ENCODE data around the gene WTIP. TPM values are rescaled to one million over a fixed set of nuclear protein-coding genes. Genes with fewer than 3 reads are reported as not detected.

Gene WTIP
- total RNA-seq, 4 donors from 2014 or later, result 14.1 to 22.1 (median 16.7) TPM

GRCh38 chr19:34559045-34559444 lies 77.5 kb downstream of the WTIP start:
- Histone ChIP-seq H3K4me3 (replicated peaks in 1 of 3) (no peak overlapping the region), H3K4me1 (no peaks in the 10 kb centered on the region), H3K36me3 (no peaks in the 10 kb centered on the region), H3K27ac (no peak overlapping the region), H3K9me3 (no peaks in the 10 kb centered on the region), H3K27me3 (no peaks in the 10 kb centered on the region)
- DNase-seq, result no peak
- TF ChIP-seq POLR2A (IDR thresholded peaks at IDR 0.05), result no peak
- TF ChIP-seq CTCF (IDR thresholded peaks at IDR 0.05), result no peak
- intact Hi-C loops (cut with DNase I), result no loop called here
- 80 to 86% methylated on average over 3 to 10 of the region's 12 CpGs for WGBS, 2 donors

- 15 to 20% methylated on average over 6 of the region's 6 CpGs for WGBS, 2 donors
- no peaks in the 10 kb centered on the region for H3K9me3 ChIP-seq
- intact Hi-C loops (cut with DNase I), result no loop called here
- H3K4me3 ChIP-seq (replicated peaks in 1 of 3), result no peak overlapping the region
- no peaks in the 10 kb centered on the region for H3K4me1 ChIP-seq
- H3K27me3 ChIP-seq, result no peaks in the 10 kb centered on the region
- no peaks in the 10 kb centered on the region for H3K36me3 ChIP-seq
- TF ChIP-seq POLR2A (IDR thresholded peaks at IDR 0.05) (no peak), CTCF (IDR thresholded peaks at IDR 0.05) (no peak)
- H3K27ac ChIP-seq, result no peak overlapping the region
- DNase-seq, result no peak
Observed at GRCh38 chr19:34560229-34560628, 78.7 kb downstream of the WTIP start.

Other genes starting within 250 kb of the WTIP start
- 10 to 100 TPM; 24.7 to 43.5 (median 30.9) TPM for gene GARRE1, start 227.2 kb upstream of the WTIP start, total RNA-seq
- gene GPI, start 116.6 kb upstream of the WTIP start, total RNA-seq, result 100 to 1,000 TPM; 118 to 446 (median 224) TPM
- 10 to 100 TPM in 3 of 4 donors, 1 to 10 TPM in 1; 7.9 to 15.9 (median 11.8) TPM for gene PDCD2L, start 77.4 kb upstream of the WTIP start, total RNA-seq
- gene UBA2, start 53.4 kb upstream of the WTIP start, total RNA-seq, result 100 to 1,000 TPM in 2 of 4 donors, 10 to 100 TPM in 2; 70.3 to 108 (median 97.7) TPM
- 1 to 10 TPM; 1.0 to 2.0 (median 1.5) TPM for gene SCGB2B2, start 195.4 kb downstream of the WTIP start, total RNA-seq
- 10 to 100 TPM; 33.5 to 60.8 (median 47.9) TPM for gene ZNF302, start 195.9 kb downstream of the WTIP start, total RNA-seq

All from thyroid gland (tissue), 4 donors.